DND-41 (cell line): ENCODE results near the gene TOR2A.

ENCODE experiments used
- CTCF ChIP-seq: IDR thresholded peaks from 2 replicates; pipeline ENCODE4 v1.5.1; 2012; ENCODE audit warnings: borderline replicate concordance, low read length, moderate library complexity, mild to moderate bottlenecking; ENCODE audit not compliant: poor library complexity, severe bottlenecking; ENCODE audit errors: extremely low read depth
- EZH2 ChIP-seq: IDR thresholded peaks from 3 replicates; pipeline ENCODE4 v1.6.1; 2012; ENCODE audit warnings: borderline replicate concordance, low read depth, mild to moderate bottlenecking, moderate library complexity, low read length, inconsistent platforms; ENCODE audit not compliant: severe bottlenecking

DNA sequence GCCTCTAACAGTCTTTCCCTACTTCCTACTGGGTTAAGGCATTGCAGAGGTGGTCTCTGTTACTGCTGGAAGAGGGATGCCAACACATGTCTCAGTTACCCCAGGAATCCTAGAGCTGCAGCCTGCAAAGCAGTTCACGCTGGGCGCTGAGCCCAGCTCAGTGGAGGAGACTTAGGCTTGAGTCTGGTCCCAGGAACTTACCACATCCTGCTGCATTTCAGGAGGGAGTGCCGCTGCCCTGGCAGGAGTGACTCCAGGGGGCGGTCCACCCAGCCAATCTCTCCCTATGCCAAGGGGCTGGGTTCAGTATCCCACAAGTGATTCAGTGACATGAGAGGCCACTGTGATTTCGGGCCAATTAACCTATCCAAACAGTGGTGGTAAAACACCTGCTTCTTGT lies 11.7 kb downstream of the TOR2A start:
- no peak for TF ChIP-seq CTCF
- TF ChIP-seq EZH2: no peak
